ENCODE measurements around the gene LRRK1.
A peak's percentile ranks its signal among the peaks of the same experiment; 100 is the strongest.

Gene LRRK1

GRCh38 chr15:100905850-100906249, 13.3 kb upstream of the LRRK1 start:
- FAIRE-seq (no peak), DNase-seq (ENCODE audit: insufficient read length, low spot score) (no peak)
- no peak for TF ChIP-seq POLR2AphosphoS5 (IDR thresholded peaks at IDR 0.05; ENCODE audit: low read depth, low read length)
- TF ChIP-seq SPI1 (IDR thresholded peaks at IDR 0.05; ENCODE audit: low read depth, low read length) = no peak
- no peak for TF ChIP-seq POLR2A (IDR thresholded peaks at IDR 0.05; ENCODE audit: low read depth, low read length)
- no peak for TF ChIP-seq PAX5 (IDR thresholded peaks at IDR 0.05; ENCODE audit: insufficient read depth, low read length, severe bottlenecking)

- FAIRE-seq (no peak), DNase-seq (ENCODE audit: insufficient read length, low spot score) (no peak)
- TF ChIP-seq POU2F2 (IDR thresholded peaks at IDR 0.05; ENCODE audit: low read depth, low read length) = no peak
Measured at GRCh38 chr15:100908466-100908865, 10.7 kb upstream of the LRRK1 start.

- TF ChIP-seq TAF1 (IDR thresholded peaks at IDR 0.05; ENCODE audit: low read depth, low read length) (no peak), POU2F2 (IDR thresholded peaks at IDR 0.05; ENCODE audit: low read depth, low read length) (no peak), POLR2A (IDR thresholded peaks at IDR 0.05; ENCODE audit: low read depth, low read length) (no peak), PAX5 (IDR thresholded peaks at IDR 0.05; ENCODE audit: insufficient read depth, low read length, severe bottlenecking) (no peak), SPI1 (IDR thresholded peaks at IDR 0.05; ENCODE audit: low read depth, low read length) (no peak), POLR2AphosphoS5 (IDR thresholded peaks at IDR 0.05; ENCODE audit: low read depth, low read length) (no peak)
- FAIRE-seq (no peak), DNase-seq (ENCODE audit: insufficient read length, low spot score) (no peak)
Measured at GRCh38 chr15:100909565-100909964, 9.6 kb upstream of the LRRK1 start.

GRCh38 chr15:100909989-100910955, 8.9 kb upstream of the LRRK1 start:
- FAIRE-seq = no peak
- TF ChIP-seq POLR2A (IDR thresholded peaks at IDR 0.05; ENCODE audit: low read depth, low read length) (no peak), POU2F2 (IDR thresholded peaks at IDR 0.05; ENCODE audit: low read depth, low read length) (no peak), SPI1 (IDR thresholded peaks at IDR 0.05; ENCODE audit: low read depth, low read length) (no peak), TAF1 (IDR thresholded peaks at IDR 0.05; ENCODE audit: low read depth, low read length) (no peak), PAX5 (IDR thresholded peaks at IDR 0.05; ENCODE audit: insufficient read depth, low read length, severe bottlenecking) (no peak), POLR2AphosphoS5 (IDR thresholded peaks at IDR 0.05; ENCODE audit: low read depth, low read length) (no peak)
- DNase-seq (ENCODE audit: insufficient read length, low spot score) = no peak

GRCh38 chr15:100911086-100911485, 8.1 kb upstream of the LRRK1 start:
- FAIRE-seq (no peak), DNase-seq (ENCODE audit: insufficient read length, low spot score) (no peak)
- TF ChIP-seq SPI1 (IDR thresholded peaks at IDR 0.05; ENCODE audit: low read depth, low read length) = no peak
- TF ChIP-seq POLR2AphosphoS5 (IDR thresholded peaks at IDR 0.05; ENCODE audit: low read depth, low read length) = no peak
- TF ChIP-seq PAX5 (IDR thresholded peaks at IDR 0.05; ENCODE audit: insufficient read depth, low read length, severe bottlenecking) = no peak
- TF ChIP-seq POLR2A (IDR thresholded peaks at IDR 0.05; ENCODE audit: low read depth, low read length) = no peak
- no peak for TF ChIP-seq TAF1 (IDR thresholded peaks at IDR 0.05; ENCODE audit: low read depth, low read length)
- TF ChIP-seq POU2F2 (IDR thresholded peaks at IDR 0.05; ENCODE audit: low read depth, low read length) = no peak

GRCh38 chr15:100913961-100914360, 5.2 kb upstream of the LRRK1 start:
- FAIRE-seq = no peak

GRCh38 chr15:100914876-100915275, 4.3 kb upstream of the LRRK1 start:
- TF ChIP-seq POLR2A (IDR thresholded peaks at IDR 0.05; ENCODE audit: low read depth, low read length) (no peak), TAF1 (IDR thresholded peaks at IDR 0.05; ENCODE audit: low read depth, low read length) (no peak), PAX5 (IDR thresholded peaks at IDR 0.05; ENCODE audit: insufficient read depth, low read length, severe bottlenecking) (no peak), POU2F2 (IDR thresholded peaks at IDR 0.05; ENCODE audit: low read depth, low read length) (no peak), SPI1 (IDR thresholded peaks at IDR 0.05; ENCODE audit: low read depth, low read length) (no peak), POLR2AphosphoS5 (IDR thresholded peaks at IDR 0.05; ENCODE audit: low read depth, low read length) (no peak)
- DNase-seq (ENCODE audit: insufficient read length, low spot score) (no peak), FAIRE-seq (no peak)

More at GRCh38 chr15:100913961-100914360, 5.2 kb upstream of the LRRK1 start:
- no peak for TF ChIP-seq SPI1 (IDR thresholded peaks at IDR 0.05; ENCODE audit: low read depth, low read length)
- no peak for TF ChIP-seq PAX5 (IDR thresholded peaks at IDR 0.05; ENCODE audit: insufficient read depth, low read length, severe bottlenecking)
- no peak for TF ChIP-seq TAF1 (IDR thresholded peaks at IDR 0.05; ENCODE audit: low read depth, low read length)
- no peak for TF ChIP-seq POU2F2 (IDR thresholded peaks at IDR 0.05; ENCODE audit: low read depth, low read length)
- no peak for TF ChIP-seq POLR2A (IDR thresholded peaks at IDR 0.05; ENCODE audit: low read depth, low read length)
- no peak for TF ChIP-seq POLR2AphosphoS5 (IDR thresholded peaks at IDR 0.05; ENCODE audit: low read depth, low read length)
- no peak for DNase-seq (ENCODE audit: insufficient read length, low spot score)

GRCh38 chr15:100918034-100918689, 995 bp upstream of the LRRK1 start:
- FAIRE-seq (peak; percentile 84), DNase-seq (ENCODE audit: insufficient read length, low spot score) (peak; percentile 87)
- TF ChIP-seq SPI1 (IDR thresholded peaks at IDR 0.05; ENCODE audit: low read depth, low read length) (0 out of 2 replicates have a peak, but pooled peaks have one; percentile 18), TAF1 (IDR thresholded peaks at IDR 0.05; ENCODE audit: low read depth, low read length) (no peak), PAX5 (IDR thresholded peaks at IDR 0.05; ENCODE audit: insufficient read depth, low read length, severe bottlenecking) (no peak), POLR2A (IDR thresholded peaks at IDR 0.05; ENCODE audit: low read depth, low read length) (no peak), POU2F2 (IDR thresholded peaks at IDR 0.05; ENCODE audit: low read depth, low read length) (0 out of 2 replicates have a peak, but pooled peaks have one; percentile 14), POLR2AphosphoS5 (IDR thresholded peaks at IDR 0.05; ENCODE audit: low read depth, low read length) (no peak)

Data from GM12891 (cell line).